Activated CD4-positive, alpha-beta T cell treated with anti-CD3 and anti-CD28 coated beads, Interleukin-2, amount 10 ng/mL, durations not matched to agents 7 days and 5 days (primary cell): ENCODE results near the gene DHRS3. TPM values are rescaled to one million over a fixed set of nuclear protein-coding genes. Genes with fewer than 3 reads are reported as not detected.

ENCODE experiments used
- CTCF ChIA-PET: fragments of 350-600 bp; sonication (Branson Sonifier 250); formaldehyde crosslinking; loops from one replicate; lab custom pipeline; 2021; ENCODE audit warnings: antibody characterized with exemption; lab: Charles Lee
- POLR2A ChIA-PET: fragments of 350-600 bp; sonication (Branson Sonifier 250); formaldehyde crosslinking; loops from one replicate; lab custom pipeline; 2021; ENCODE audit warnings: antibody characterized with exemption; lab: Charles Lee
- DNase-seq: peaks from one replicate; pipeline ENCODE4 v3.0.0-alpha.2; 2020
- H3K27ac Mint-ChIP-seq: one replicate; pipeline ENCODE4 v1.8.0; 2021; ENCODE audit warnings: mild to moderate bottlenecking, moderate library complexity, mixed read lengths
- H3K27me3 Mint-ChIP-seq: one replicate; pipeline ENCODE4 v1.8.0; 2021; ENCODE audit warnings: mixed read lengths
- H3K36me3 Mint-ChIP-seq: one replicate; pipeline ENCODE4 v1.8.0; 2021; ENCODE audit warnings: low read depth, mixed read lengths
- H3K4me1 Mint-ChIP-seq: one replicate; pipeline ENCODE4 v1.8.0; 2021; ENCODE audit warnings: mixed read lengths
- H3K4me3 Mint-ChIP-seq: one replicate; pipeline ENCODE4 v1.8.0; 2021; ENCODE audit warnings: mild to moderate bottlenecking, moderate library complexity, mixed read lengths
- H3K9me3 Mint-ChIP-seq: one replicate; pipeline ENCODE4 v1.8.0; 2021; ENCODE audit warnings: mixed read lengths
- total RNA-seq, 2 experiments: library from RNA; stranded (reverse); gene quantifications; one replicate each; pipeline ENCODE4 v1.2.3, GENCODE V29; 2021

DHRS3 gene
- total RNA-seq, 2 experiments from 2014 or later, result 30.3 to 31.2 TPM

DNA sequence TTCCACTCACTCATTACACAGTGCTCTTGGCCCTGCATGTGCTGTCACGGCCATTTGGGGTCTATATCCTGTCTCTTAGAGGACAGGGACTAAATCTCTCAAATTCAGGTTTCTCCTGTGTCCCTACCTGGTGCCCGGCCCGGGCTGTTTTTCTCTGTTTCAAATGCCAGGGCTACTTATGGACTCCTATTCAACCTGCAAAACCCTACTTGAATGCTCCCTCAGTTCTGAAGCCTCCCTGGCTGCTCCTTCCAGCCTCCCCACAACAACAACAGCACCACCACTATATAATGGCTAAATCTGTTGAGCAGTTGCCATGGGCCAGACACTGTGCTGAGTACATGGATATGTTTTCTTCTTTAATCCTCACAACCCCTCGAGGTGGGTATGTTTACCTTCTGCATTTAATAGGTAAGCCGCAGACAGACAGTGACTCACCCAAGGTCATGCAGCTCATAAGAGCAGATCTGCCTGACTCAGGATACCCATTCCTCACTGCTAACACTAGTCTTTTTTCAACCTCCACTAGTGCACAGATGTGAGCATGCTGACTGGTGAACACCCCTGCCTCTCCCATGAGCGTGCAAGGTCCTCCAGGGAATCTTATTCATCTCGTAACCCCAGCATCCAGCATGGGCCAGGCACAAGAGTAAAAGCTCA lies 29.9 kb downstream of the DHRS3 start:
- no peak for DNase-seq
- Mint-ChIP-seq H3K36me3 (no peaks in the 10 kb centered on the region), H3K27me3 (no peaks in the 10 kb centered on the region), H3K4me3 (no peak overlapping the region), H3K9me3 (no peaks in the 10 kb centered on the region), H3K27ac (no peak overlapping the region), H3K4me1 (no peaks in the 10 kb centered on the region)
- ChIA-PET POLR2A (no interaction called here), CTCF (no interaction called here)

- POLR2A ChIA-PET, result no interaction called here
- CTCF ChIA-PET, result interaction anchor here (0.6 to 1.3 kb wide), 5 partner anchors 8 to 438 kb away, joined by 3 to 4 read pairs (median 3); no protein-coding TSS in a partner anchor
Measured at GRCh38 chr1:12585951-12586942, 31.8 kb downstream of the DHRS3 start.

DNA sequence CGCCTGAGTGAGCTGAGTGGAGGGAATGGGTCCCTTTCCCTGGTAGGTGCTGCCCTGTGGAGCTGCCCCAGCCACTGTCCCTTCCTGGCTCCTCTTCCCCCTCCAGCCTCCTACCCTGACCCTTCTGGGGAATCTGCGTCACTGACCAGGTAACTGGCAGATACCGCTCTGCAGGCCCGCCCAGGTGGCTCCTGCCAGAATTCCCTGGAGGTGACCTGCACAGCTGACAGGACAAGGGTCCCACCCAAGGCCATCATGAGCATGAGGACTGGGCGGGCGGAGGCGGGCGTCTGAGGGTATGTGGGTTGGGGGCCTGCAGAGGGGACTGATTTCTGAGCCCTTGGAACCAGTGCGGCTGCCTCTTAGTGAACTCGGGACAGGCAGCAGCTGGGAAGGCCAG lies 32.5 kb downstream of the DHRS3 start:
- H3K27ac Mint-ChIP-seq, result no peak overlapping the region

More at GRCh38 chr1:12585951-12586942, 31.8 kb downstream of the DHRS3 start:
- Mint-ChIP-seq H3K4me3 (no peak overlapping the region), H3K4me1 (no peaks in the 10 kb centered on the region), H3K36me3 (peaks cover 1% of the 10 kb centered on the region), H3K27ac (no peak overlapping the region), H3K9me3 (no peaks in the 10 kb centered on the region), H3K27me3 (no peaks in the 10 kb centered on the region)
- DNase-seq, result no peak

GRCh38 chr1:12584900-12585525 lies 33.0 kb downstream of the DHRS3 start:
- Mint-ChIP-seq H3K27ac (no peak overlapping the region), H3K4me1 (no peaks in the 10 kb centered on the region), H3K9me3 (no peaks in the 10 kb centered on the region), H3K4me3 (no peak overlapping the region), H3K27me3 (no peaks in the 10 kb centered on the region), H3K36me3 (peaks cover 1% of the 10 kb centered on the region)
- no peak for DNase-seq
- CTCF ChIA-PET, result no interaction called here
- POLR2A ChIA-PET, result no interaction called here

More for the DNA sequence above, 32.5 kb downstream of the DHRS3 start:
- no peaks in the 10 kb centered on the region for H3K4me1 Mint-ChIP-seq
- ChIA-PET POLR2A (no interaction called here), CTCF (interaction anchor here (0.7 to 1.3 kb wide), 2 partner anchors 19 to 95 kb away, joined by 3 read pairs; no protein-coding TSS in a partner anchor)
- H3K27me3 Mint-ChIP-seq, result no peaks in the 10 kb centered on the region
- no peaks in the 10 kb centered on the region for H3K9me3 Mint-ChIP-seq
- peaks cover 1% of the 10 kb centered on the region for H3K36me3 Mint-ChIP-seq
- no peak for DNase-seq
- no peak overlapping the region for H3K4me3 Mint-ChIP-seq

GRCh38 chr1:12583484-12583883 lies 34.5 kb downstream of the DHRS3 start:
- CTCF ChIA-PET, result no interaction called here
- Mint-ChIP-seq H3K9me3 (no peaks in the 10 kb centered on the region), H3K27ac (no peak overlapping the region), H3K27me3 (no peaks in the 10 kb centered on the region), H3K36me3 (peaks cover 1% of the 10 kb centered on the region), H3K4me1 (no peaks in the 10 kb centered on the region), H3K4me3 (no peak overlapping the region)
- DNase-seq, result no peak
- POLR2A ChIA-PET, result no interaction called here

DNA sequence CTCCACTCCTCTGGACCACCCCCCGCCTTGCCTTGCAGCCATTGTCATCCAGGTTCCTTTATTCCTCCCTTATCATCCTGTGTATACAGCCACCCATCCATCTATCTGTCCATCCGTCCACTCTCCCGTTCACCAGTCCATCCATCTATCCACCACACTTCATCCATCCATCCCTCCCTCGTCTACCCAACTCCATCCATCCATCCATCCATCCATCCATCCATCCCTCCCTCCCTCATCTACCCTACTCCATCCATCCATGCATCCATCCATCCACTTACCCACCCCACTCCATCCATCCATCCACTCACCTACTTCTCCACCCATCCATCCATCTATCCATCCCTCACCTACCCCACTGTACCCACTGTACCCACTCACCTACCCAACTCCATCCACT lies 35.4 kb downstream of the DHRS3 start:
- Mint-ChIP-seq H3K27ac (no peak overlapping the region), H3K27me3 (no peaks in the 10 kb centered on the region), H3K9me3 (no peaks in the 10 kb centered on the region), H3K4me1 (no peaks in the 10 kb centered on the region), H3K36me3 (peaks cover 1% of the 10 kb centered on the region), H3K4me3 (no peak overlapping the region)
- no peak for DNase-seq
- POLR2A ChIA-PET, result no interaction called here
- CTCF ChIA-PET, result interaction anchor here (1.8 kb wide), 1 partner anchor 14 kb away, joined by 5 read pairs; no protein-coding TSS in a partner anchor

GRCh38 chr1:12581179-12581578 lies 36.8 kb downstream of the DHRS3 start:
- no peak for DNase-seq
- Mint-ChIP-seq H3K4me1 (no peaks in the 10 kb centered on the region), H3K9me3 (no peaks in the 10 kb centered on the region), H3K27ac (no peak overlapping the region), H3K36me3 (peaks cover 1% of the 10 kb centered on the region), H3K27me3 (no peaks in the 10 kb centered on the region), H3K4me3 (no peak overlapping the region)
- ChIA-PET CTCF (interaction anchor here (0.6 to 1.8 kb wide), 3 partner anchors 15 to 403 kb away, joined by 3 to 5 read pairs (median 3); no protein-coding TSS in a partner anchor), POLR2A (no interaction called here)

- Mint-ChIP-seq H3K27ac (no peak overlapping the region), H3K36me3 (peaks cover 1% of the 10 kb centered on the region), H3K4me1 (no peaks in the 10 kb centered on the region), H3K27me3 (no peaks in the 10 kb centered on the region), H3K9me3 (no peaks in the 10 kb centered on the region), H3K4me3 (no peak overlapping the region)
- DNase-seq, result no peak
- CTCF ChIA-PET, result interaction anchor here (0.6 to 1.1 kb wide), 2 partner anchors 21 to 403 kb away, joined by 3 read pairs; no protein-coding TSS in a partner anchor
- POLR2A ChIA-PET, result no interaction called here
Measured at GRCh38 chr1:12580054-12580887, 37.7 kb downstream of the DHRS3 start.

DNA sequence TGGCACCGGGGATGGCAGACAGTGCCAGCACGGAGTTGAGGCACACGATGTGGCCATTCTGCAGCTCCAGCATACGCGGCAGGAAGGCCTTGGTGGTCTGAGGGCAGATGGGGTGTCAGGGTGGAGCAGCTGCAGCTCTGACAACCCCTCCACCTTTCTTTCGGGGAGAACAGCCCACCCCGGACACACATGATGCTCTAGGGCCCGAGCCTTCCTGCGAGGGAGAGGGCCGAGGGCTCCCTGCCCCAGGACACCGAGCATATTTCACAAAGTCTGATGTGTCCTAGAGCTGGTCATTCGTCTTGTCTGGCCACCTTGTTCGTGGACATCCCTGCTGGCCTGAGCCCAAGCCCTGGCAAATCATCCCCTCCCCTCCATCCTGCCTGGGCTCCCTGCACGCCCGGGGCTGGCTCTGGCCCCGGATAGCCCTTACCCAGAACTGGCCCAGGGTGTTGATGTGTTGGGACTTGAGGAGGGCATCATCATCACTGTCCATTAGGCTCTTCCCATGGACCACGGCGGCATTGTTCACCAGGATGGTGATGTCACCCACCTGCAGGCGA lies 39.1 kb downstream of the DHRS3 start:
- Mint-ChIP-seq H3K4me3 (no peak overlapping the region), H3K36me3 (peaks cover 1% of the 10 kb centered on the region), H3K27ac (no peak overlapping the region), H3K4me1 (no peaks in the 10 kb centered on the region), H3K27me3 (no peaks in the 10 kb centered on the region), H3K9me3 (no peaks in the 10 kb centered on the region)
- no peak for DNase-seq
- ChIA-PET CTCF (interaction anchor here (1.0 to 1.2 kb wide), 3 partner anchors 8 to 23 kb away, joined by 3 to 4 read pairs (median 4); no protein-coding TSS in a partner anchor), POLR2A (no interaction called here)

- DNase-seq, result no peak
- Mint-ChIP-seq H3K36me3 (peaks cover 1% of the 10 kb centered on the region), H3K27ac (no peak overlapping the region), H3K4me3 (no peak overlapping the region), H3K4me1 (no peaks in the 10 kb centered on the region), H3K9me3 (no peaks in the 10 kb centered on the region), H3K27me3 (no peaks in the 10 kb centered on the region)
- ChIA-PET POLR2A (no interaction called here), CTCF (no interaction called here)
Measured at GRCh38 chr1:12577020-12577419, 41.0 kb downstream of the DHRS3 start.

GRCh38 chr1:12574757-12575139 lies 43.3 kb downstream of the DHRS3 start:
- H3K36me3 Mint-ChIP-seq, result peaks cover 6% of the 10 kb centered on the region
- no peaks in the 10 kb centered on the region for H3K4me1 Mint-ChIP-seq
- no peak overlapping the region for H3K4me3 Mint-ChIP-seq
- POLR2A ChIA-PET, result no interaction called here
- H3K9me3 Mint-ChIP-seq, result no peaks in the 10 kb centered on the region
- DNase-seq, result no peak
- H3K27ac Mint-ChIP-seq, result no peak overlapping the region
- no peaks in the 10 kb centered on the region for H3K27me3 Mint-ChIP-seq
- CTCF ChIA-PET, result no interaction called here
